SU-DHL-6 (cell line): Measurements from ENCODE around the gene LAMA3.

Experiments used
- CTCF ChIP-seq: fragments of 200-600 bp; sonication (generic); IDR thresholded peaks from one replicate; pipeline ENCODE4 v1.5.1; 2017; ENCODE audit warnings: antibody characterized with exemption, mild to moderate bottlenecking, low read length, moderate library complexity; ENCODE audit not compliant: insufficient read depth, poor library complexity, severe bottlenecking
- EZH2phosphoT487 ChIP-seq: fragments of 200-600 bp; sonication (generic), shearing (Covaris generic); conservative IDR thresholded peaks from 2 replicates; pipeline ENCODE4 v1.6.1; 2018; ENCODE audit warnings: mild to moderate bottlenecking, antibody characterized with exemption, low read length, moderate library complexity, mixed read lengths

- TF ChIP-seq CTCF, result no peak
- TF ChIP-seq EZH2phosphoT487, result no peak
Measured at GRCh38 chr18:23650968-23651927, 38.0 kb upstream of the LAMA3 start.
